WTC11 (cell line): Measurements from ENCODE around the gene ADGRB3. TPM values are rescaled to one million over a fixed set of nuclear protein-coding genes. Genes with fewer than 3 reads are reported as not detected.
A peak's percentile ranks its signal among the peaks of the same experiment; 100 is the strongest.

Experiments used
- ATAC-seq: fragments of 200-7000 bp; cut with Tn5 transposase; 2 replicates; pipeline ENCODE4 v1.10.0; 2021; ENCODE audit warnings: mild to moderate bottlenecking, moderate library complexity
- CTCF ChIA-PET: fragments of 300-600 bp; sonication (Branson Sonifier 250); formaldehyde crosslinking; loops from one replicate; lab custom pipeline; 2021; ENCODE audit warnings: antibody characterized with exemption; lab: Charles Lee
- POLR2A ChIA-PET: fragments of 350-600 bp; sonication (Branson Sonifier 250); formaldehyde crosslinking; loops from one replicate; lab custom pipeline; 2021; ENCODE audit warnings: antibody characterized with exemption; lab: Charles Lee
- DNase-seq: peaks from one replicate; pipeline ENCODE4 v3.0.0; 2021; ENCODE audit warnings: low spot score
- H3K27ac Mint-ChIP-seq: 2 replicates; pipeline ENCODE4 v1.8.0; 2021; ENCODE audit warnings: mixed read lengths
- H3K27me3 Mint-ChIP-seq: 2 replicates; pipeline ENCODE4 v1.8.0; 2021; ENCODE audit warnings: low read depth, mild to moderate bottlenecking, moderate library complexity, mixed read lengths
- H3K36me3 Mint-ChIP-seq: 2 replicates; pipeline ENCODE4 v1.8.0; 2021; ENCODE audit warnings: mixed read lengths
- H3K4me1 Mint-ChIP-seq: 2 replicates; pipeline ENCODE4 v1.8.0; 2022; ENCODE audit warnings: mixed read lengths
- H3K4me3 Mint-ChIP-seq: 2 replicates; pipeline ENCODE4 v1.8.0; 2021; ENCODE audit warnings: mild to moderate bottlenecking, moderate library complexity, mixed read lengths
- H3K9me3 Mint-ChIP-seq: 2 replicates; pipeline ENCODE4 v1.8.0; 2021; ENCODE audit warnings: mixed read lengths
- E2F5 ChIP-seq: sonication (generic); formaldehyde crosslinking; IDR thresholded peaks from 2 replicates; pipeline ENCODE4 v1.8.1; 2022; ENCODE audit warnings: mild to moderate bottlenecking, moderate library complexity, missing genetic modification reagents
- EMX1 ChIP-seq: fragments of 250-450 bp; sonication (Bioruptor Pico); IDR thresholded peaks from 2 replicates; pipeline ENCODE4 v1.8.0; 2021; ENCODE audit warnings: mild to moderate bottlenecking
- ESRRA ChIP-seq: sonication (generic); formaldehyde crosslinking; IDR thresholded peaks from 2 replicates; pipeline ENCODE4 v1.8.1; 2022; ENCODE audit warnings: mild to moderate bottlenecking, missing genetic modification reagents, borderline replicate concordance
- FOXP1 ChIP-seq: sonication (generic); formaldehyde crosslinking; IDR thresholded peaks from 2 replicates; pipeline ENCODE4 v1.8.0; 2022; ENCODE audit warnings: missing genetic modification reagents, mild to moderate bottlenecking, moderate library complexity, borderline replicate concordance
- GABPB1 ChIP-seq: sonication (generic); formaldehyde crosslinking; IDR thresholded peaks from 2 replicates; pipeline ENCODE4 v1.8.1; 2023; ENCODE audit warnings: mild to moderate bottlenecking, missing genetic modification reagents
- GTF2I ChIP-seq: fragments of 250-450 bp; sonication (Bioruptor Pico); conservative IDR thresholded peaks from 2 replicates; pipeline ENCODE4 v1.4.0; 2021; ENCODE audit warnings: mild to moderate bottlenecking
- HMGXB4 ChIP-seq: sonication (generic); formaldehyde crosslinking; IDR thresholded peaks from 2 replicates; pipeline ENCODE4 v1.8.1; 2023; ENCODE audit warnings: mild to moderate bottlenecking, moderate library complexity, missing genetic modification reagents
- KAT7 ChIP-seq: sonication (generic); formaldehyde crosslinking; IDR thresholded peaks from 2 replicates; pipeline ENCODE4 v1.8.1; 2023; ENCODE audit warnings: missing genetic modification reagents, mild to moderate bottlenecking, borderline replicate concordance
- MAX ChIP-seq: sonication (generic); formaldehyde crosslinking; IDR thresholded peaks from 2 replicates; pipeline ENCODE4 v1.8.0; 2022; ENCODE audit warnings: mild to moderate bottlenecking, missing genetic modification reagents
- MYBL2 ChIP-seq: sonication (generic); formaldehyde crosslinking; IDR thresholded peaks from 2 replicates; pipeline ENCODE4 v1.8.1; 2023; ENCODE audit warnings: mild to moderate bottlenecking, moderate library complexity, missing genetic modification reagents
- NFYB ChIP-seq: sonication (generic); formaldehyde crosslinking; conservative IDR thresholded peaks from 2 replicates; pipeline ENCODE4 v1.8.0; 2022; ENCODE audit warnings: low read depth, missing genetic modification reagents
- NR2C2 ChIP-seq: sonication (generic); formaldehyde crosslinking; IDR thresholded peaks from 2 replicates; pipeline ENCODE4 v1.8.0; 2022; ENCODE audit warnings: mild to moderate bottlenecking, missing genetic modification reagents
- PRDM15 ChIP-seq: sonication (generic); formaldehyde crosslinking; IDR thresholded peaks from 2 replicates; pipeline ENCODE4 v1.8.0; 2022; ENCODE audit warnings: missing genetic modification reagents
- PREB ChIP-seq: sonication (generic); formaldehyde crosslinking; IDR thresholded peaks from 2 replicates; pipeline ENCODE4 v1.8.1; 2022; ENCODE audit warnings: mild to moderate bottlenecking, missing genetic modification reagents, moderate library complexity, borderline replicate concordance
- PRRX2 ChIP-seq: fragments of 250-450 bp; sonication (Bioruptor Pico); IDR thresholded peaks from 2 replicates; pipeline ENCODE4 v1.8.0; 2021; ENCODE audit warnings: mild to moderate bottlenecking
- RORB ChIP-seq: fragments of 250-450 bp; sonication (Bioruptor Pico); IDR thresholded peaks from 2 replicates; pipeline ENCODE4 v1.9.0; 2021; ENCODE audit warnings: mild to moderate bottlenecking
- SMAD3 ChIP-seq: sonication (generic); formaldehyde crosslinking; IDR thresholded peaks from 2 replicates; pipeline ENCODE4 v1.8.0; 2022; ENCODE audit warnings: missing genetic modification reagents, mild to moderate bottlenecking, borderline replicate concordance
- SOX15 ChIP-seq: fragments of 250-450 bp; sonication (Bioruptor Pico); IDR thresholded peaks from 2 replicates; pipeline ENCODE4 v1.9.0; 2021; ENCODE audit warnings: mild to moderate bottlenecking
- SP1 ChIP-seq: sonication (generic); formaldehyde crosslinking; conservative IDR thresholded peaks from 2 replicates; pipeline ENCODE4 v1.8.1; 2022; ENCODE audit warnings: missing genetic modification reagents
- TEAD1 ChIP-seq: sonication (generic); formaldehyde crosslinking; IDR thresholded peaks from 2 replicates; pipeline ENCODE4 v1.8.0; 2022; ENCODE audit warnings: mild to moderate bottlenecking, missing genetic modification reagents
- USF2 ChIP-seq: sonication (generic); formaldehyde crosslinking; IDR thresholded peaks from 2 replicates; pipeline ENCODE4 v1.8.1; 2023; ENCODE audit warnings: mild to moderate bottlenecking, missing genetic modification reagents, moderate library complexity
- ZNF138 ChIP-seq: sonication (generic); formaldehyde crosslinking; conservative IDR thresholded peaks from 2 replicates; pipeline ENCODE4 v1.8.1; 2022; ENCODE audit warnings: mild to moderate bottlenecking, moderate library complexity, missing genetic modification reagents
- ZNF232 ChIP-seq: sonication (generic); formaldehyde crosslinking; IDR thresholded peaks from 2 replicates; pipeline ENCODE4 v1.8.0; 2022; ENCODE audit warnings: mild to moderate bottlenecking, missing genetic modification reagents
- ZNF263 ChIP-seq: sonication (generic); formaldehyde crosslinking; IDR thresholded peaks from 2 replicates; pipeline ENCODE4 v1.8.1; 2022; ENCODE audit warnings: low read depth, mild to moderate bottlenecking, moderate library complexity, missing genetic modification reagents
- ZNF317 ChIP-seq: sonication (generic); formaldehyde crosslinking; IDR thresholded peaks from 2 replicates; pipeline ENCODE4 v1.8.1; 2023; ENCODE audit warnings: low read depth, mild to moderate bottlenecking, moderate library complexity, missing genetic modification reagents, borderline replicate concordance
- ZNF423 ChIP-seq: fragments of 250-450 bp; sonication (Bioruptor Pico); IDR thresholded peaks from 2 replicates; pipeline ENCODE4 v2.1.2; 2022; ENCODE audit warnings: mild to moderate bottlenecking, moderate library complexity
- ZNF671 ChIP-seq: fragments of 250-450 bp; sonication (Bioruptor Pico); IDR thresholded peaks from 2 replicates; pipeline ENCODE4 v1.8.0; 2021; ENCODE audit warnings: mild to moderate bottlenecking
- ZSCAN18 ChIP-seq: fragments of 250-450 bp; sonication (Bioruptor Pico); IDR thresholded peaks from 2 replicates; pipeline ENCODE4 v2.1.2; 2022; ENCODE audit warnings: mild to moderate bottlenecking, moderate library complexity
- total RNA-seq: library from RNA; stranded (reverse); gene quantifications from 3 replicates; pipeline ENCODE4 v1.2.3, GENCODE V29; 2021

The ADGRB3 gene
- total RNA-seq, 1 experiment from 2014 or later = 1.9 TPM

GRCh38 chr6:69097948-69098347 lies 462.9 kb downstream of the ADGRB3 start (continued):
- no peak for TF ChIP-seq ESRRA (CRISPR knock-in tag)
- TF ChIP-seq SP1 (CRISPR knock-in tag) = no peak
- no peak for TF ChIP-seq MAX
- TF ChIP-seq ZSCAN18 (CRISPR knock-in tag) = no peak
- no peak for TF ChIP-seq GTF2I
- no peak for TF ChIP-seq MYBL2 (CRISPR knock-in tag)

GRCh38 chr6:69098910-69099309 lies 463.8 kb downstream of the ADGRB3 start:
- Mint-ChIP-seq H3K27ac (no peak overlapping the region), H3K36me3 (no peaks in the 10 kb centered on the region), H3K9me3 (no peaks in the 10 kb centered on the region), H3K27me3 (no peaks in the 10 kb centered on the region), H3K4me3 (no peak overlapping the region), H3K4me1 (peaks cover 8% of the 10 kb centered on the region)
- DNase-seq (no peak), ATAC-seq (peak; percentile 47)
- POLR2A ChIA-PET = no interaction called here
- CTCF ChIA-PET = no interaction called here
- TF ChIP-seq ZNF263 (CRISPR knock-in tag) (no peak), GABPB1 (CRISPR knock-in tag) (no peak), SMAD3 (no peak), RORB (CRISPR knock-in tag) (no peak), ZNF232 (CRISPR knock-in tag) (no peak), E2F5 (no peak), ZNF317 (CRISPR knock-in tag) (no peak), ZNF138 (CRISPR knock-in tag) (no peak), NFYB (no peak), HMGXB4 (no peak), ZNF671 (CRISPR knock-in tag) (no peak)

GRCh38 chr6:69100772-69101171 lies 465.7 kb downstream of the ADGRB3 start:
- no peaks in the 10 kb centered on the region for H3K27me3 Mint-ChIP-seq
- peaks cover 8% of the 10 kb centered on the region for H3K4me1 Mint-ChIP-seq
- TF ChIP-seq FOXP1 (CRISPR knock-in tag) (no peak), SMAD3 (no peak), ZNF423 (no peak), PRDM15 (no peak), PRRX2 (no peak), NR2C2 (no peak), SOX15 (CRISPR knock-in tag) (no peak), TEAD1 (CRISPR knock-in tag) (no peak), EMX1 (CRISPR knock-in tag) (no peak), KAT7 (CRISPR knock-in tag) (no peak), USF2 (CRISPR knock-in tag) (no peak), PREB (CRISPR knock-in tag) (no peak), ZNF671 (CRISPR knock-in tag) (no peak)

More at GRCh38 chr6:69100772-69101171, 465.7 kb downstream of the ADGRB3 start:
- H3K36me3 Mint-ChIP-seq = no peaks in the 10 kb centered on the region
- DNase-seq (no peak), ATAC-seq (no peak)
- H3K4me3 Mint-ChIP-seq = no peak overlapping the region
- H3K27ac Mint-ChIP-seq = no peak overlapping the region
- no peaks in the 10 kb centered on the region for H3K9me3 Mint-ChIP-seq
- POLR2A ChIA-PET = no interaction called here
- CTCF ChIA-PET = no interaction called here
